T follicular helper cell (primary cell): ENCODE results near the gene ITGB1.
"Not testable (repeated sequence)": the region's sequence is repeated elsewhere in the genome, so short reads cannot be mapped to it uniquely, and the experiment has no call there.

Source experiments
- DNase-seq: peaks from one replicate; pipeline ENCODE4 v3.0.0-alpha.2; 2020; ENCODE audit warnings: low read depth

Gene ITGB1

GRCh38 chr10:32937911-32938424 lies 20.1 kb downstream of the ITGB1 start:
- no peak for DNase-seq

GRCh38 chr10:32932225-32932729 lies 25.8 kb downstream of the ITGB1 start:
- DNase-seq, result no peak

- DNase-seq, result no peak
Measured at GRCh38 chr10:32931593-32931992, 26.4 kb downstream of the ITGB1 start.

- DNase-seq, result no peak
Measured at GRCh38 chr10:32930036-32930435, 28.0 kb downstream of the ITGB1 start.

GRCh38 chr10:32929634-32930033 lies 28.4 kb downstream of the ITGB1 start:
- DNase-seq, result no peak

GRCh38 chr10:32927750-32928149 lies 30.3 kb downstream of the ITGB1 start:
- DNase-seq, result no peak

- DNase-seq, result no peak
Measured at GRCh38 chr10:32923849-32924248, 34.2 kb downstream of the ITGB1 start.

GRCh38 chr10:32923134-32923533 lies 34.9 kb downstream of the ITGB1 start:
- DNase-seq, result no peak

- no peak for DNase-seq
Measured at GRCh38 chr10:32922170-32922569, 35.9 kb downstream of the ITGB1 start.

GRCh38 chr10:32917817-32918216 lies 40.2 kb downstream of the ITGB1 start:
- DNase-seq, result not testable (repeated sequence)

GRCh38 chr10:32911285-32912016 lies 46.6 kb downstream of the ITGB1 start:
- DNase-seq, result no peak

- not testable (repeated sequence) for DNase-seq
Measured at GRCh38 chr10:32909970-32910369, 48.1 kb downstream of the ITGB1 start.

GRCh38 chr10:32909456-32909855 lies 48.6 kb downstream of the ITGB1 start:
- DNase-seq, result no peak

- DNase-seq, result no peak
Measured at GRCh38 chr10:32906595-32906994, 51.4 kb downstream of the ITGB1 start.

GRCh38 chr10:32905466-32905865 lies 52.6 kb downstream of the ITGB1 start:
- no peak for DNase-seq

GRCh38 chr10:32901815-32902214 lies 56.2 kb downstream of the ITGB1 start:
- no peak for DNase-seq

GRCh38 chr10:32895200-32895968 lies 62.6 kb downstream of the ITGB1 start:
- DNase-seq, result not testable (repeated sequence)

- DNase-seq, result no peak
Measured at GRCh38 chr10:32893916-32894664, 63.9 kb downstream of the ITGB1 start.

GRCh38 chr10:32893434-32893833 lies 64.6 kb downstream of the ITGB1 start:
- DNase-seq, result no peak

- DNase-seq, result no peak
Measured at GRCh38 chr10:32891261-32891660, 66.8 kb downstream of the ITGB1 start.

GRCh38 chr10:32890444-32890843 lies 67.6 kb downstream of the ITGB1 start:
- no peak for DNase-seq

- DNase-seq, result no peak
Measured at GRCh38 chr10:32889631-32890212, 68.3 kb downstream of the ITGB1 start.
